Measurements from ENCODE around the gene UBE2V1.
A peak's percentile ranks its signal among the peaks of the same experiment; 100 is the strongest.
"Not testable (repeated sequence)": the region's sequence is repeated elsewhere in the genome, so short reads cannot be mapped to it uniquely, and the experiment has no call there.

UBE2V1 gene

GRCh38 chr20:50094522-50094921, 18.4 kb downstream of the UBE2V1 start:
- DNase-seq (ENCODE audit: low spot score) = no peak

- DNase-seq (ENCODE audit: low spot score) = no peak
Observed at GRCh38 chr20:50093240-50093639, 19.7 kb downstream of the UBE2V1 start.

- no peak for DNase-seq (ENCODE audit: low spot score)
Observed at GRCh38 chr20:50092436-50092835, 20.5 kb downstream of the UBE2V1 start.

- no peak for DNase-seq (ENCODE audit: low spot score)
Observed at GRCh38 chr20:50089787-50090177, 23.2 kb downstream of the UBE2V1 start.

- no peak for DNase-seq (ENCODE audit: low spot score)
Observed at GRCh38 chr20:50089140-50089786, 23.7 kb downstream of the UBE2V1 start.

- no peak for DNase-seq (ENCODE audit: low spot score)
Observed at GRCh38 chr20:50088022-50088421, 24.9 kb downstream of the UBE2V1 start.

- no peak for DNase-seq (ENCODE audit: low spot score)
Observed at GRCh38 chr20:50085481-50086365, 27.2 kb downstream of the UBE2V1 start.

- no peak for DNase-seq (ENCODE audit: low spot score)
Observed at GRCh38 chr20:50085146-50085480, 27.8 kb downstream of the UBE2V1 start.

GRCh38 chr20:50083034-50083433, 29.9 kb downstream of the UBE2V1 start:
- no peak for DNase-seq (ENCODE audit: low spot score)

- not testable (repeated sequence) for DNase-seq (ENCODE audit: low spot score)
Observed at GRCh38 chr20:50082056-50082455, 30.9 kb downstream of the UBE2V1 start.

- DNase-seq (ENCODE audit: low spot score) = no peak
Observed at GRCh38 chr20:50077818-50078601, 34.9 kb downstream of the UBE2V1 start.

GRCh38 chr20:50073500-50073899, 39.5 kb downstream of the UBE2V1 start:
- DNase-seq (ENCODE audit: low spot score) = no peak

GRCh38 chr20:50071039-50071888, 41.7 kb downstream of the UBE2V1 start:
- peak; percentile 97 for DNase-seq (ENCODE audit: low spot score)

GRCh38 chr20:50070361-50070760, 42.6 kb downstream of the UBE2V1 start:
- no peak for DNase-seq (ENCODE audit: low spot score)

- DNase-seq (ENCODE audit: low spot score) = no peak
Observed at GRCh38 chr20:50068041-50068651, 44.8 kb downstream of the UBE2V1 start.

- DNase-seq (ENCODE audit: low spot score) = no peak
Observed at GRCh38 chr20:50067461-50067860, 45.5 kb downstream of the UBE2V1 start.

- no peak for DNase-seq (ENCODE audit: low spot score)
Observed at GRCh38 chr20:50067018-50067417, 45.9 kb downstream of the UBE2V1 start.

- no peak for DNase-seq (ENCODE audit: low spot score)
Observed at GRCh38 chr20:50066161-50066834, 46.7 kb downstream of the UBE2V1 start.

- no peak for DNase-seq (ENCODE audit: low spot score)
Observed at GRCh38 chr20:50065325-50065615, 47.7 kb downstream of the UBE2V1 start.

GRCh38 chr20:50063763-50064162, 49.2 kb downstream of the UBE2V1 start:
- not testable (repeated sequence) for DNase-seq (ENCODE audit: low spot score)
